H1 (cell line): ENCODE measurements around the gene UNK. TPM values are rescaled to one million over a fixed set of nuclear protein-coding genes. Genes with fewer than 3 reads are reported as not detected.

Experiments used
- EZH2 ChIP-seq: fragments of 200-600 bp; sonication (generic); IDR thresholded peaks from 2 replicates; pipeline ENCODE4 v1.7.1; 2012; ENCODE audit warnings: low read depth, mild to moderate bottlenecking, moderate library complexity, low read length, inconsistent platforms; ENCODE audit not compliant: severe bottlenecking
- polyA plus RNA-seq, 7 experiments: library from polyadenylated mRNA; depleted of rRNA in 3 of 7; stranded (reverse) in 5 of 7; unstranded in 2 of 7; fragments of >200 nt in 5 of 7; fragments of 200-250 nt in 2 of 7; gene quantifications; 1 replicate in 5 of 7; 2 replicates in 1 of 7; 4 replicates in 1 of 7; pipeline versions ENCODE4 v1.2.1 to v1.2.3, GENCODE V29; 2011 to 2013; ENCODE audit warnings: missing spikeins in 2 of 7, mixed read lengths in 2 of 7
- total RNA-seq: library from RNA; stranded (reverse); fragmentation: NEBNext Ultra II Directional; extraction: Animal tissue kit (Norgen Biotek cat#: 25700); gene quantifications from 2 replicates; pipeline ENCODE4 v1.2.1, GENCODE V29; 2021

Gene UNK
- total and polyA plus RNA-seq, 2 of the 8 experiments (the other 6 are each of a cell fraction or from before 2014, with no cell fraction given): 24.2 to 33.3 TPM

DNA sequence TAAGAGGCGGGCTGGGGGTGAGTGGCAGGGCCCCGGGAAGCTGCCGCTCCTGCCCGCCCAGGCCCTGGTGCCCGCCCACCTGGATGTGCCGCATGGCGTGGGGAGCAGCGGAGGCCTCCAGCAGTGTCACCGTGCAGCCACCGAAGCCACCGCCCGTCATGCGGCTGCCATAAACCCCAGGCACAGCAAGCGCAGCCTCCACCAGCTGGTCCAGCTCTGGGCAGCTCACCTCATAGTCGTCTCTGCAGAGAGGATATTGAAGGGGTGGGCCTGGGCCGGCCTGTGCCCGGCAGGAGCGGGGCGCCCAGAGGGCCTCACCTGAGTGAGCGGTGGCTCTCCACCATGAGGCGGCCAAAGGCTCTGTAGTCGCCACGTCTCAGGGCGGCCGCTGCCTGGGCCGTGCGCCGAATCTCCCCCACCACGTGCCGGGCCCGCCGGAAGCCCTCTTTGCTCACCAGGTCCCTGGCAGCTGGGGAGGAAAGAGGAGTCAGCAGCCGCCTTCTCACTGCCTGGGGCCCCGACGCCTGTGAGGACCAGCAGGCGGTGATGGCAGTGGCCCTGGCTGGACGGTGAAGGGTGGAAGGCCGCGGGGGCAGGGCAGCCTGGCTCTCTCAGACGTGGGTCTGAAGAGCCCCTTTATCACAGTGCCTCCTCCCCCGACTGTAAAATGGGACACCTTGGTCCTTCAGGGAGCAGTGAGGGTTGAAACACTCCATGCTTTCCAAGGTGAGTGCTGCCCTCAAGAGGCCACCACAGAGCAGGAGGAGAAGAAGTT lies 26.3 kb upstream of the UNK start (continued):
- TF ChIP-seq EZH2: no peak
- TF ChIP-seq, all 59 proteins: peak for 3
